ENCODE measurements around the gene PLIN3. TPM values are rescaled to one million over a fixed set of nuclear protein-coding genes. Genes with fewer than 3 reads are reported as not detected.

Gene PLIN3
- total RNA-seq, 1 experiment from 2014 or later = 207 TPM

- RAD21 ChIA-PET (ENCODE audit: low non-redundant PET in 1 of 2, low total read pairs in 2 of 2, uncharacterized antibody in 2 of 2, unreplicated experiment in 2 of 2) = no interaction called here
- intact Hi-C loops (cut with micrococcal nuclease) = no loop called here
- no peak for DNase-seq (ENCODE audit: low read depth, low spot score)
- no peaks in the 10 kb centered on the region for H3K79me2 ChIP-seq (ENCODE audit: insufficient read depth, low read length)
- peak; percentile 78 for ATAC-seq
- no peak overlapping the region for H2AFZ ChIP-seq (ENCODE audit: low read depth, low read length, poor library complexity, severe bottlenecking)
- no peak overlapping the region for H3K27ac ChIP-seq (ENCODE audit: low read depth, low read length)
- CTCF ChIA-PET = no interaction called here
- POLR2A ChIA-PET = no interaction called here
- TF ChIP-seq, protein P1, sequence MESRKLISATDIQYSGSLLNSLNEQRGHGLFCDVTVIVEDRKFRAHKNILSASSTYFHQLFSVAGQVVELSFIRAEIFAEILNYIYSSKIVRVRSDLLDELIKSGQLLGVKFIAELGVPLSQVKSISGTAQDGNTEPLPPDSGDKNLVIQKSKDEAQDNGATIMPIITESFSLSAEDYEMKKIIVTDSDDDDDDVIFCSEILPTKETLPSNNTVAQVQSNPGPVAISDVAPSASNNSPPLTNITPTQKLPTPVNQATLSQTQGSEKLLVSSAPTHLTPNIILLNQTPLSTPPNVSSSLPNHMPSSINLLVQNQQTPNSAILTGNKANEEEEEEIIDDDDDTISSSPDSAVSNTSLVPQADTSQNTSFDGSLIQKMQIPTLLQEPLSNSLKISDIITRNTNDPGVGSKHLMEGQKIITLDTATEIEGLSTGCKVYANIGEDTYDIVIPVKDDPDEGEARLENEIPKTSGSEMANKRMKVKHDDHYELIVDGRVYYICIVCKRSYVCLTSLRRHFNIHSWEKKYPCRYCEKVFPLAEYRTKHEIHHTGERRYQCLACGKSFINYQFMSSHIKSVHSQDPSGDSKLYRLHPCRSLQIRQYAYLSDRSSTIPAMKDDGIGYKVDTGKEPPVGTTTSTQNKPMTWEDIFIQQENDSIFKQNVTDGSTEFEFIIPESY (IDR thresholded peaks at IDR 0.05; ENCODE audit: extremely low read depth, insufficient replicate concordance, low read length) = no peak
- TF ChIP-seq POLR2AphosphoS5 (IDR thresholded peaks at IDR 0.05; ENCODE audit: low read depth, low read length) (no peak), CBX3 (IDR thresholded peaks at IDR 0.05; ENCODE audit: low read depth) (no peak), YY1 (IDR thresholded peaks at IDR 0.05; ENCODE audit: extremely low read depth, insufficient replicate concordance, low read depth, low read length) (no peak)
- H3K4me1 ChIP-seq (ENCODE audit: control insufficient read depth in 1 of 2, insufficient read depth in 2 of 2, low read length in 2 of 2) = peaks cover 8 to 11% of the 10 kb centered on the region in 2 experiments; a peak in 3 of 4 replicates
- H3K36me3 ChIP-seq (ENCODE audit: control insufficient read depth in 1 of 2, insufficient read depth in 2 of 2, low read length in 2 of 2) = no peaks in the 10 kb centered on the region
- BruUV-seq (replicated peaks) = no TSS peak
- no peaks in the 10 kb centered on the region for H3K9me3 ChIP-seq (ENCODE audit: control insufficient read depth in 1 of 2, insufficient read depth in 1 of 2, low read depth in 1 of 2, low read length in 2 of 2)
- no peaks in the 10 kb centered on the region for H4K20me1 ChIP-seq (ENCODE audit: insufficient read depth)
- no peaks in the 10 kb centered on the region for H3K27me3 ChIP-seq (ENCODE audit: insufficient read depth, low read length)
- no peak overlapping the region for H3K4me3 ChIP-seq (replicated peaks in 1 of 2; ENCODE audit: low read depth in 1 of 2, low read length in 2 of 2)
- peak overlapping the region; percentile 33 for H3K4me2 ChIP-seq (ENCODE audit: low read length)
- H3K9me2 ChIP-seq (ENCODE audit: insufficient read depth) = no peaks in the 10 kb centered on the region
- no peak overlapping the region for H3K9ac ChIP-seq (ENCODE audit: low read length)
Observed at GRCh38 chr19:4879041-4879440, 11.6 kb upstream of the PLIN3 start.

- ATAC-seq (0 out of 2 replicates have a peak, but pooled peaks have one; percentile 18), DNase-seq (ENCODE audit: low read depth, low spot score) (no peak)
- RAD21 ChIA-PET (ENCODE audit: low non-redundant PET in 1 of 2, low total read pairs in 2 of 2, uncharacterized antibody in 2 of 2, unreplicated experiment in 2 of 2) = no interaction called here
- H3K4me3 ChIP-seq (replicated peaks in 1 of 2; ENCODE audit: low read depth in 1 of 2, low read length in 2 of 2) = no peak overlapping the region
- no peak overlapping the region; the same call in 1 of the 2 replicates for H3K27ac ChIP-seq (ENCODE audit: low read depth, low read length)
- no peaks in the 10 kb centered on the region for H3K9me2 ChIP-seq (ENCODE audit: insufficient read depth)
- CTCF ChIA-PET = no interaction called here
- no peak overlapping the region for H2AFZ ChIP-seq (ENCODE audit: low read depth, low read length, poor library complexity, severe bottlenecking)
- intact Hi-C loops (cut with micrococcal nuclease) = no loop called here
- H3K4me1 ChIP-seq (ENCODE audit: control insufficient read depth in 1 of 2, insufficient read depth in 2 of 2, low read length in 2 of 2) = peaks cover 8 to 11% of the 10 kb centered on the region in 2 experiments; a peak in 3 of 4 replicates
- H3K9ac ChIP-seq (ENCODE audit: low read length) = no peak overlapping the region
- no TSS peak for BruUV-seq (replicated peaks)
- POLR2A ChIA-PET = no interaction called here
- H3K27me3 ChIP-seq (ENCODE audit: insufficient read depth, low read length) = no peaks in the 10 kb centered on the region
- H3K4me2 ChIP-seq (ENCODE audit: low read length) = peak overlapping the region; percentile 33
- no peaks in the 10 kb centered on the region for H3K36me3 ChIP-seq (ENCODE audit: control insufficient read depth in 1 of 2, insufficient read depth in 2 of 2, low read length in 2 of 2)
- H3K9me3 ChIP-seq (ENCODE audit: control insufficient read depth in 1 of 2, insufficient read depth in 1 of 2, low read depth in 1 of 2, low read length in 2 of 2) = no peaks in the 10 kb centered on the region
- no peak for TF ChIP-seq SIN3A (IDR thresholded peaks at IDR 0.05; ENCODE audit: low read depth)
- TF ChIP-seq ELF1 (IDR thresholded peaks at IDR 0.05; ENCODE audit: borderline replicate concordance, low read depth) = no peak
- no peak for TF ChIP-seq FOSL1 (IDR thresholded peaks at IDR 0.05; ENCODE audit: low read depth)
- no peak for TF ChIP-seq RAD21 (IDR thresholded peaks at IDR 0.05; ENCODE audit: low read depth)
- no peaks in the 10 kb centered on the region for H4K20me1 ChIP-seq (ENCODE audit: insufficient read depth)
- no peaks in the 10 kb centered on the region for H3K79me2 ChIP-seq (ENCODE audit: insufficient read depth, low read length)
Observed at GRCh38 chr19:4878491-4878968, 11.1 kb upstream of the PLIN3 start.
